HG02870 (cell line): ENCODE measurements around the gene JPH3.

Experiments used
- ATAC-seq: cut with Tn5 transposase; IDR thresholded peaks from one replicate; pipeline ENCODE4 v1.9.1; 2021; ENCODE audit warnings: mild to moderate bottlenecking, moderate library complexity; ENCODE audit not compliant: unreplicated experiment

The JPH3 gene

DNA sequence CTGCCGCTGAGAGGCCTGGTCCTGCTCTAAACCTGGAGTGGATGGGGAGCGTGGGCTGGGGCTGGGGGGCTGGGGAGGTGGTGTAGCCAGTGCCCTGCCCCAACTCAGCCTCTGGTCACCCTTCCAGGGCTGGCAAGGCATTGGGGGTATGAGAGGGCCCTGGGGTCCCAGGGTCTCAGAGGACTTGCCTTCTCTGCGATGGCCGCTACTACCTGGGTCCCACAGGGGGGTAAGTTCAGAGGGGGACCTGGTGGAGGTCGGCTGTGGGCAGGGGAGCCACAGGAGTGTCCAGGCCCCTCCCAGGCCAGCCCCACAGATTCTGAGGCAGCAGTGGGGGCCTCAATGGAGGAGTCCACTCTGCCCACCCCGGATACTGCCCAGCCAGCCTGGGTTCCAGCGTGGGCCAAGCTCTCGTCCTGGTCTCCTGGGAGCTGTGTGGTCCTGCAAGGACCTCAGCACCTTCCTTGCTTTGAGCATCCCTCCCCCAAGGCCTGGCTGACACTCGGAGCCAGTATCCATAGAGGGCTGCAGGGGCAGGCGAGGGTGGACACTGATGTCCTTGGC is 20.5 kb downstream of the JPH3 start:
- ATAC-seq = no peak

DNA sequence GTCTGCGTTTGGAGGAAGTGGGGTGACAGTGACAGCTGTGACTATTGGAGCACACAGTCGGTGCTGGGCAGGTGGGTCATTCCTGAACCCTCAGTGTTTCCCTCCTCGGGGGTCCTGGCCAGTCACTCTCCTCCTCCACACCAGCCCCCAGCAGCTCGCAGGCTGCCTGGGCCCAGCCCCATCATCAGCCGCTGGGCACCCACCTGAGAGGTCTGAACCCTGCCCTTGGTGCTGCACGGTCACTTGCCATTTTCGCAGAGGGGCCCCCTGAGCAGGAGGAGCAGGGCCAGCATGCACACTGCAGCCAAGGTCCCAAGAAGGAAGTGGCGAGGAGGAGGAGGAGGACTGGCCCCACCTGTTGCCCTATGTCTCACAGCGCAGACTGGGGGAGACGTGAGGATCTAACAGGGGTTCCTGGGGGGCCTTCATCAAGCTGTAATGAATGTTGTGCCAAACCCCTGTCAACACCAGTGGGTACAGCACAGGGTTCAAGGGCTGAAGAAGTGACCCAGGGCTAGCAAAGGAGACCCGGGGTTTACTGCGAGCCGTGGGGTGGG is 23.0 kb downstream of the JPH3 start:
- no peak for ATAC-seq

DNA sequence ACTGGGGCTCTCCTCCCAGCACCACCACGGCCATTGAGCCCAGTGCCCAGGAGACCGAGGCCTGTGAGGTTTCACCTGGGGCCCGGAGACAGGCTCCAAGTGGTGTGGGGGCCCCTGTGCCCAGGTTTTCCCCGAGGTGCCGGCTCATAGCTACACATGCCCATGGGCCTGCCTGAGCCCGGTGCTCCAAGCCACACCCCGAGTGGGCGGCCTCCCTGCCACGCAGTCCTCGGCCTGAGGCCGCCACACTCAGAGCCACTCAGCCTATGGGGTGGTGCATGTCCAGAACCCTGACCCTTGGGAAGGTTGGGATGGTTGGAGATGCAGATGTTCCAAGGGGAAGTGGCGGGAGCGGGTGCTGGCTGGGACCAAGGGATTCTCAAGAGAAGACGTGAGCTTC is 24.1 kb downstream of the JPH3 start:
- ATAC-seq = no peak

DNA sequence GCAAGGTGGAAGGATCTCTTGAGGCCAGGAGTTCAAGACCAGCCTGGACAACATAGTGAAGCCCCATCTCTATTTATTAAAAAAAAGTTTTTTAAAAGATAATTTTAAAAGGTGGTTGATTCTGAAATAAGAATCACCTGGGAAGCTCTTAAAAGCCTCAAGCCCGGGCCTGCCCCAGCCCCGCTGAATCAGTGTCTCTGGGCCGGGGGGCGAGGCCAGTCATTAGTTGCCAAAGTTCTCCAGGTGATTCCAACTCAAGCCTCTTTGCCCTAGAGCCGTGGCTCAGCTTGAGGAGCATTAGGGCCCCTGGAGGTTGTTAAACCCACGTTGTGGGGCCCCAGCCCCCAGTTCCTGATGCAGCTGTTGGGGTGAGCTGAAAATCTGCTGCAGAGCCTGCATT is 24.6 kb downstream of the JPH3 start:
- no peak for ATAC-seq

DNA sequence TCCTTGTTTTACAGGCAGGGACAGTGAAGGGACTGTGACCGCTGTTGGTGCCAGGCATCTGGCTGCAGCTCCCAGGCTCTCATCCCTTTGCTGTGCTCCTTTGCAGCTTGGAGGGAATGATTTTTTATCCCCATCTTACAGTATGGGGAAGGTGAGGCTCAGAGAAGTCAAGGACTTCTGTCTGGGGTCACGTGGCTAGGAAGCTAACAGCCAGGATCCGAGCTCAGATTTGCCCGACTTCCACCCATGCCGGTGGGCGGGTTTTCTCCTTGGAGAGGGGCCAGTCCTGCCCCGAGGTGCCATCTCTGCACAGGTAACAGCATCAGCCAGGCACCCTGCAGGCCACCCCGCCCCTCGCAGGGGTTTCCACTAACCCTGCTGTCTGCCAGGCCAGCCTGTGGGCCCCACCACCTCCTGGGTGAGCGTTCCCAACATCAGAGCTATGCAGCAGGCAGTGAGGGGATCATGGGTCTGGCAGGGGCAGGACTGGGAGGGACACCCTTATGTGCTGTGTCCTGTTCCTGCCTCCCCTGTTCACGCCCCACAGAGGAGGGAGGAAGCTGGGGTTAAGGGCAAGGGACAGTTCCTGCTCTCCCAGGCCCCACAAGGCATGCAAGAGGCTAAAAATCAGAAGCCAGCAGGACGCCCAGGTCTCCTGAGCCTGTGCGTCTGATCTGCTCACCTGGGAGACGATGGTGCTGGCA is 25.4 kb downstream of the JPH3 start:
- no peak for ATAC-seq

DNA sequence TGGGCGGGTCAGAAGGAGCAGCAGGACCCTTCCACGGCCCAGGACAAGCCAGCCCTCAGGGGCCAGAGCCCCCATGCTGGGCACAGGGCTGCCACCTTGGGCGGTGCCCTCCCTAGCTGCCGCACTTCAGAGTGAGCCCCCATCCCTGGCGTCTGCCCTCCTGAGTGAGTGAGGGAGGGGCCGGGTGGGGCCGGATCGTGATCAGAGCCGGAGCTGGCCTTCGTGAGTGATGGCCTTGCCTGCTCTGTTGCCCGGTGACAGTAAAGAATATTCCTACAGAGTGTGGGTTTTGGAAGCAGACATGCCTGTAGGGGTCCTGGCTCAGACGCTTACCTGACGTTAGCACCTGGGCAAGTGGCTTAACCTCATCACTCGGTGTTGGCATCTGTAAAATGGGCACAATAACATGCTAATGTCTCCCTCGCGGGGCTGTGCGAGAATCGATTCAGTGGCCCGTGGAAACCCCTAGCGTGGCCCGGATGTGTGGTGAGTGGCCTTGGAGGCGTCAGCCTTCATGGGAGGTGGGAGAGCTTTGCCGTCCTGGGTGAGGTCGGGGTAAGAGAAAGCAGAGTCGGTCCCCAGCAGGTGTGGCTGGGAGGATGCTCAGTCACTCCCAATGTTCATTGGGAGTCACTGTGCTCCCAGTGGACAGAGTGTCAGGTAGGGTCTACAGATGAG is 26.1 kb downstream of the JPH3 start:
- no peak for ATAC-seq

DNA sequence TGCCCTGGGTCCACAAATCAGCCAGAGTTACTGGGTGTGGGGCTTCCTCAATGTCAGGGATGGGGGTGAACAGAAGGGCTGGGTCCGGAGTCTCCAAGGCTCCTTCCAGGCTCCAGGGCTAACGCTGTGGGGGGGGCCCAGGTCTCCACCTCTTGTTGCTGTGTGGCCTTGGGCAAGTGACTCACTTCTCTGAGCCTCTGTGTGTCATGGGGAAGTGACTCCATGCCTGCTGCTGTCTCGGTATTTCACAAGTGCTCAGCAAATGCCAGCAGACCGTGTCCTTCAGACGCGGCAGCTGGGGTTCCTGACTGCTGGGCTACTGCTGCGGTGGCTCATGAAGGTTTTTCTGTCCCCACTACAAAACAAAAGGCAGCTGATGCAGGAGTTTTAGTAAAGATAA is 26.6 kb downstream of the JPH3 start:
- ATAC-seq = no peak

DNA sequence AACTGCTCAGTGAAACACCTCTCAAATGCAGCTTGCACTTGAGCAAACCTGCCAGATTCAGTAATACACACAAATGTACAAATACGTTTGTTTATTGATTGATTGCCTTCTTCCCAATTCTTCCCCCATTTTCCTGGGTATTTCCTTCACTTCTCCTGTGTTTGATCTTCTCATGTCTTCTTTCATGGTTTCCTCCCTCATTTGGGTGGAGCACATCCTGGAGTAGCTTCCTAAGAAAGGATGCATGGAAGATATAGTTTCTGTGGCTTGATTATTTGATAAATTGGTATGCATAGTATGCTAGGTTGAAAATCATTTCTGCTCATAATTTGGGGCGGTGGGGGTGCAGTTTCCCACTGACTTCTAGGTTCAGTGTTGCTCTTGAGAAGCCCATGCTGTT is 28.8 kb downstream of the JPH3 start:
- ATAC-seq = no peak

DNA sequence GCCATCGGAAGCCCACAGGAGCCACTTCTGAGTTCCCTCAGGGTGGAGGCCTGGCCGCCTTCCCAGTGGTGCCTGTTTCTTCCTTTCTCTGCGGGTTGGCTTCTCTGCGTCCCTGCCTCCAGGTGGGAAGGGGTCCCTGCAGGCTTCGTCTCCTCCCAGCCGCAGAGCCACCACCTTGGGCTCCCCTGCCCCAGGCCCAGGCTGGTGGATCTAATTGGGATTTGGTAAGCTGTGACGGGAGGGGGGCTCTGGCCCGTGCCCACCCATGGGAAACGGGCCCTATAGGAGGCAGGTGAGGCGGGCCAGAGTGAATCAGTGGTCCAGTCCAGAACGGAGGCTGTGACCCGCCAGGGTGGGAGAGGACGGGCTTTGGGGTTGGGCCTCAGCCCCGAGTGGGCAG is 32.1 kb downstream of the JPH3 start:
- ATAC-seq = no peak

DNA sequence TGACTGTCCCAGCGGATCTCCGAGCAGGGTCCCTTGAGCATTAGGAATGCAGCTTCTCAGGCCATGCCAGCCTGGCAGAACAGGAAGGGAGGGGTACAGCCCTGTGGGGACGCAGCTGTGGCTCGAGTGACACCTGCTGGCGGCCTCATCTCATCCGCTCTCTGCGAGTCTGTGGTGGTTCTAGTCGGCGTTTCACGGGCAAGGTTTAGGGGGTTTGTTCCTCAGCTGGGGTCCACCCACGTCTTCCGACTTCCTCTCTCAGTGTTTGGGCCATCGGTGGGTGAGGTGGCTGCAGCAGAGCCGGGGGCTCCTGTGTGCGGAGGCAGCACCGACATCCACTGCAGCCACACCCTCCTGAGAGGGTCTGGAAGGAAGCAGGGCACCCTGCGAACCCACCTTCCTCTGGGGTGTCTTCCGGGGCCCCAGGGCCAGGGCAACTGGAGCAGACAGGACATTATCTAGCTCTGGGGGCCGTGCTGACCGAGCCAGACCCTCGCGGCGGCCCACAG is 33.3 kb downstream of the JPH3 start:
- ATAC-seq = no peak

DNA sequence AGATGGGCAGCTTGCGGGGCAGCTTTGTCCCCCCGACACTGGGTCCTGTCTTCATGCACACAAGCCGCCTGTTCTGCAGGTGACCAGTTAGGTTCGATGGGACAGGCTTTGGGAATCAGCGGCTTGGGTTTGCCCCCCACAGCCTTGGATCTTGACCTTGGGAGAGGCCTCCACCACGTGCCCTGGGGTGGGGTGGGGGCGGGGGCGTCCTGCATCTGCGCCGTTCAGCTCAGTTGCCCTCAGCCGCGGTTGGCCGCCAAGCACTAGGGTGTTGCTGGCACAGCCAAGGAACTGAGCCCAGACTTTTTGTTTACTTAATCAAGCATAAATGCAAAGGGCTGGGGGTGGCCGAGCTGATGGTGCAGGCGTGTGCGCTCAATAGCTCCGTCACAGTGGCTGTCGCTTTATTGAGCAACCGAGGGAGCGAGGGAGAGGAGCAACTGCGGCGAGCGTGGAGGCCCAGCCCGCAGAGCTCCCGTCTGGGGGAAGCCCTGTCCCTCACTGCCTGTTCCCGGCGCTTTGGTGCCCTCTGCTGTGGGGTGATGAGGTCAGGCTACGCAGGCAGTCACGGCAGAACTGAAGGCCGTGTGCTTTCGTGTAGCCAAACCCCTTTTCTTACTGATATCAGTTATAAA is 33.9 kb downstream of the JPH3 start:
- ATAC-seq = no peak

DNA sequence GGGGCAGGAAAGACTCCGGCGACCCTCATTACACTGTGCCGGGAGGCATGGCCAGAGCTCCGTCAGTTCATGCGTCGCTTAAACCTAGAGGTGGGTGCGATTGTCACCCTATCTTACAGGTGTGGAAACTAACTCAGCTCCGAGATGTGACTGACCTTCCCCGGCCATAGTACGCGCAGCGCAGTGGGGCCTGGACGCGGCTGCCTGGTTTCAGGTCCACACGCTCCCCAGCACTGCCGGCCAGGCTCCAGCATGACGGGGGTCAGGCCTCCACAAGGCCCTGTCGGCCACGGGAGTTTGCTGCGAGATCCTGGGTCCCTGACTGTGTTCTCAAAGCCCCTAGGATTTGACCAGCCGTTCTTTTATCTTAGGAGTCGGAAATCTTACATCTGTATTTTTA is 34.4 kb downstream of the JPH3 start:
- ATAC-seq = no peak

DNA sequence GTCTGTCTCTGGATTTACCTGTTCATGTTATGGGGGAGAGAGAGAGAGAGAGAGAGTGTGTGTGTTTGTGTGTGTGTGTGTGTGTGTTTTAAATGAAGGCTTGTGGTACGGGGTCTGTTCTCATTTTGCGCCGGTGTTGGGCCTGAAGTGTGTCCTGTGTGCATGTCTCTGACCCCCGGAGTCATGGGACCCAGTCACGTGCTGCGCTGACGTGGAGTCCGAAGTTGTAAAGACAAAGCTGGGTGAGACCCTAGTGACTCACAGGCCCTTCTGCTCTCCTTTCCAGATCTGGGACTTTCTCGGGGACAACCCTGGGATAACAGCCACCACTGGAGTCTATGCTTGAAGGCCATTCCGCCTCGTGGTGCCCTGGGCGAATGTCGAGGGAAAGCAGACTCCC is 35.0 kb downstream of the JPH3 start:
- ATAC-seq = no peak

DNA sequence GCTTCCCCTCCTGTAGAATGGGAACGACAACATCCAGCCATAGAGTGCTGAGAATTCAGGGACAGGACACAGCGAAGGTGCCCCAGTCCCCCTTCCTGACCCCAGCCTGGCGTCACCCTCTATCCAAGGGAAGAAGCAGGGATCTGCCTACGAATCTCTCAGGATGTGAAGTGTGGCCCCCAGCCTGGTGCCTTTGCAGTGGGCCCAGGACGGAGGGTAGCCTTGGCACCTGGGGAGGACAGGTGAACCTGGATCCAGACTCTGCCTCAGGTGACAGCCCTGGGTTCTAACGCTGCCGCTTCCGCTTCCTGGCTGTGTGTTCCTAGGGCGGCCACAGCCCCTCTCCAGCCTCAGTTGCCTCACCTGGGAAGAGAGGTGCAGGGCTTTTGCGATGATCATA is 36.4 kb downstream of the JPH3 start:
- no peak for ATAC-seq

DNA sequence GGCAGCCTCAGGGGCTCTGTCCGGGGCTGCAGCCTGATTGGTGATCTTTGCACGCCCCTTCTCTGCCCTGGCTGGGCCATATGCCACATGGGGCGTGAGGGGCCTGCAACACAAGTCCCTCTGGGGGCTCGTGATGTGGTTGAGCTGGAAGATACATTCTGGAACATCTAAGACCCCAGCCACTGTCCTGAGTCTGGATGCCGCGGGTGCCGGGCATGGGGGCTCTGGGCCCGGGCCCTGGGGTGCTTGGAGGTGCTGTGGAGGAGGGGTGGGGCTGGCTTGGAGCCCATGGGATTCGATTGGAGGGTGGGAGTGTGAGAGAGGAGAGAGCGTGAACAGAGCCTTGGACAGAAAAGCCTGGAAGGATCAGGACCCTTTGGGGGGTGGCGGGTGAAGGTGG is 39.4 kb downstream of the JPH3 start:
- no peak for ATAC-seq

DNA sequence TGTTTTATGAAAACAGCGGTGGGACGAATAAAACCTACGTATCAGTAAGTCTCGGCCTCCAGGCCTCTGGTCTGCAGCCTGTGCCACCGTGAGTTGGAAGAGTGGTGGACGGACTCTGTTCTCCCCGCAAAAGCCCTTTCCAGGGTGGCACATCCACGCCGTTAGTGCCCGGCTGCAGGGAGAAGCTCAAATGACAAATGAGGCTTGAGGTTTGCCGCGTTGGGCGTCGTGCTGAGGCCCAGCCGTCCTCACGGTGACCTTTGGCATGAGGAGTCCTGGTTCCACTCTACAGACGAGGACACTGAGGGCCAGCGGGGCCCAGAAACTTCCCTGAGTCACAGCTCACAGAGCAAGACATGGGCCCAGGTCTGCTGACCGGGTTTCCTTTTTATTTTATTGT is 40.2 kb downstream of the JPH3 start:
- no peak for ATAC-seq

DNA sequence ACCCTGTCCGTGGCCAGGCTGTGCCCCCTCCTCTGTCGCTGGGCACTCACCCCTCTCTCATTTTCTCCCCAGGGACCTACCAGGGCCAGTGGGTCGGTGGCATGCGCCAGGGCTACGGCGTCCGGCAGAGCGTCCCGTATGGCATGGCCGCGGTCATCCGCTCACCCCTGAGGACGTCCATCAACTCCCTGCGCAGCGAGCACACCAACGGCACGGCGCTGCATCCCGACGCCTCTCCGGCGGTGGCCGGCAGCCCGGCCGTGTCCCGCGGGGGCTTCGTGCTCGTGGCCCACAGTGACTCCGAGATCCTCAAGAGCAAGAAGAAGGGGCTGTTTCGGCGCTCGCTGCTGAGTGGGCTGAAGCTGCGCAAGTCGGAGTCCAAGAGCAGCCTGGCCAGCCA is 41.9 kb downstream of the JPH3 start:
- ATAC-seq = no peak

DNA sequence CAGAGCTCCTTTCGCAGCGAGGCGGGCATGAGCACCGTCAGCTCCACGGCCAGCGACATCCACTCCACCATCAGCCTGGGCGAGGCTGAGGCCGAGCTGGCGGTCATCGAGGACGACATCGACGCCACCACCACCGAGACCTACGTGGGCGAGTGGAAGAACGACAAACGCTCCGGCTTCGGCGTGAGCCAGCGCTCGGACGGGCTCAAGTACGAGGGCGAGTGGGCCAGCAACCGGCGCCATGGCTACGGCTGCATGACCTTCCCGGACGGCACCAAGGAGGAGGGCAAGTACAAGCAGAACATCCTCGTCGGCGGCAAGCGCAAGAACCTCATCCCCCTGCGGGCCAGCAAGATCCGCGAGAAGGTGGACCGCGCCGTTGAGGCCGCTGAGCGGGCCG is 42.3 kb downstream of the JPH3 start:
- ATAC-seq = no peak

DNA sequence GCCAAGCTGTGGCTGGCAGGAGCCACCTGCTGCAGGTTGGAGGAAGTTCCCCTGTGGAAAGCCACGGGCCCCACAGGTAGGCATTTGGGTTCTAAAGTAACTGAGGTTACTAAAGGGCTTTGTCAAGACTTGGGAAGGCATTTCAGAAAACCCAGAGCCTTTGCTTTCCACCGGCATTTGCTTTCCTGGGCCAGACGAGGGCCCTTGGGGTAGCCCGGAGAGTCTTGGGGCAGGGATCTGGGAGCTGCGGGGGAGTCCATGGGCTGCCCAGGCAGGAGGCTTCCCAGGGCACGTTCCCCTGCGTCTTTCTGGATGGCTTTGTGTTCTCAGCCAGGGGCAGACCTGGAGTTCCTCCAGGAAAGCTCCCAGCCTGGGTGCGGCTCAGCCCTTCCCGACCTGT is 43.5 kb downstream of the JPH3 start:
- no peak for ATAC-seq

DNA sequence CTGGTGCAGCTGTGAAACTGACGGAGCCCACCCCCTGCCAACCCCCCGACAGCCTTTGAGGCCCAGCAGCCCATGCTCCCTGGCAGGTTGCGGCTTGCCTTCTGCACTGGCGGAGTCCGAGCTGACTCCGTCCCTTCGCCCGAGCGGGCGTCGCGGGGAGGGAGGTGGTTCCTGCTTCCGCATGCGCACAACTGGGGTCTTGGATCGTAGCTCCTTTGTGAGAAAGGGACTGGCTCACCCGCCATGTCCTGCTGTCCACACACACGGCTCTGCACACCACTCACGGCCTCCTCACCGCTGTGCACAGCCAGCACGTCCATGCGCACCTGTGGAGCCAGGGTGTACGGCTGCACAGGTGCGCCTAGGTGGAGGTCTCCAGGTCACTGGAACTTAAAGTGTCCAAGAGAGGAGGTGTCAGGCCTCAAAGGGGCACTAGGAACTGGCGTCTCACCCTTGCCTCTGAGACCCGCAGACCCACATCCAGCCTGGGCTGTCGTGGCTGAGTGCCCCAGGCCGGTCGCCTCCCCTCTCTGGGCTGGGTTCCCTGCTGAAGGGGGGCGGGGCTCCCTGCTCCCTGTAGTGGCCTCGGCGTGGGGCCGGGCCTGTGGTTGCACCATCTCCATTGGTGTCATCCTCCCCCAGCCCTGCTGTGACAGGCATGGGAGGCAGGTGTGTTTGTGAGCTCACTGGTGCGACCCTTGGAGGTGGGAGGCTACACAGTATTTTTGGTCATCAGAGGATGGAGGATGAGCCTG is 45.3 kb downstream of the JPH3 start:
- no peak for ATAC-seq

DNA sequence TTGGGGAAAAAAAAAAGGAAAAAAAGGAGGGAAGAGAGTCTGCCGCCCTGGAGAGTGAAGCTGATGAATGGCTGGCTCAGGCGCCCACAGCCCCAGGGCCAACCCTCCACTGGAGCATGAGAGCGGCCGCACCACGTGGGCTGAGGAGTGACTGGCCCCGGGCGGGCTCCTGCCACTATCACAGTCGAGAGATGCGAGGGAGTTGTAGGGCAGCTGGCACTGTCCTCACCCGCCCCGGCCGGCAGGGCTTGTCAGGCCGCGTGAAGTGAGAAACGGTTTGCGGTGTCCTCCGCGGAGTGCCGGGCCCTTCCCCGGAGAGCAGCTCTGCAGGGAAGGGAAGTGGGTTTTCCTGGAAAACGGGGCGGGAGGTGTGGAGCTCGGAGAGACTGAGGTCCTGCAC is 45.9 kb downstream of the JPH3 start:
- no peak for ATAC-seq
